AG04450 (cell line): ENCODE data around the gene SEMA5B. TPM values are rescaled to one million over a fixed set of nuclear protein-coding genes. Genes with fewer than 3 reads are reported as not detected.

Source experiments
- CTCF ChIA-PET: fragments of 300-600, 350-600 bp; formaldehyde crosslinking; extraction: SDS; loops from one replicate; lab custom pipeline; 2022; ENCODE audit warnings: antibody characterized with exemption, inconsistent platforms; lab: Charles Lee
- POLR2A ChIA-PET: fragments of 350-600 bp; formaldehyde crosslinking; extraction: SDS; loops from one replicate; lab custom pipeline; 2021; ENCODE audit warnings: antibody characterized with exemption, inconsistent platforms; lab: Yijun Ruan, JAX
- DNase-seq: peaks from one replicate; pipeline ENCODE4 v3.0.0-alpha.2; 2011; ENCODE audit warnings: low read depth, low spot score
- H3K27ac ChIP-seq: one replicate; pipeline ENCODE4 v1.5.1; 2012; ENCODE audit warnings: low read depth, low read length, control low read depth
- H3K27me3 ChIP-seq: one replicate; pipeline ENCODE4 v1.6.0; 2012; ENCODE audit warnings: low read length; ENCODE audit not compliant: control insufficient read depth, insufficient read depth
- H3K4me3 ChIP-seq: 2 replicates; pipeline ENCODE4 v1.5.1; 2011; ENCODE audit warnings: mild to moderate bottlenecking, low read depth, low read length, control low read depth
- H3K9me3 ChIP-seq: 2 replicates; pipeline ENCODE4 v1.5.1; 2012; ENCODE audit warnings: low read length; ENCODE audit not compliant: control insufficient read depth, insufficient read depth
- polyA plus RNA-seq: library from polyadenylated mRNA; depleted of rRNA; stranded (reverse); fragments of >200 nt; gene quantifications from 2 replicates; pipeline ENCODE4 v1.2.3, GENCODE V29; 2011
- TF ChIP-seq, protein P1 (sequence below): IDR thresholded peaks from 2 replicates; pipeline ENCODE4 v1.5.1; 2011; ENCODE audit warnings: low read depth, low read length, control low read depth, inconsistent platforms

The SEMA5B gene
- polyA plus RNA-seq, 1 experiment: not detected

DNA sequence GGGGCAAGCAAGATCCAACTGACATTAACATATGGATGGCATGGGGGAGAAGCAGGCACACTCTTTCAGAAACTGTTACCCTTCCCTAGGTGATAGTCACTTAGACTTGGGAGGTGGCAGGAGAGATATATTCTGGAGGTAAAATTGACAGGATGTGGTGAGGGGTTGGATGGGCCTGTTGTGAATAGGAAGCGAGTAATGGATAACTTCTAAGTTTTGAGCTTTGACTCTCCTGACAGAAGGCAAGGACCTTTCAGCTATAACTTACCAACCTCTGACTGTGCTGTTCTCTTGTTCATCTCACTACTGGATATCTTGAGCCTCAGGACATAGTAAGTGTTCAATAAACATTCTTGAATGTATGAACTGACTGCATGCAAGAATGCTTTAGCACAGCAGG lies 37.4 kb upstream of the SEMA5B start:
- no peak overlapping the region for H3K4me3 ChIP-seq
- no peak for DNase-seq
- no peaks in the 10 kb centered on the region; the same call in 1 of the 2 replicates for H3K9me3 ChIP-seq
- H3K27me3 ChIP-seq: peaks cover 9% of the 10 kb centered on the region
- ChIA-PET CTCF (no interaction called here), POLR2A (no interaction called here)
- no peak overlapping the region for H3K27ac ChIP-seq
- TF ChIP-seq, protein P1, sequence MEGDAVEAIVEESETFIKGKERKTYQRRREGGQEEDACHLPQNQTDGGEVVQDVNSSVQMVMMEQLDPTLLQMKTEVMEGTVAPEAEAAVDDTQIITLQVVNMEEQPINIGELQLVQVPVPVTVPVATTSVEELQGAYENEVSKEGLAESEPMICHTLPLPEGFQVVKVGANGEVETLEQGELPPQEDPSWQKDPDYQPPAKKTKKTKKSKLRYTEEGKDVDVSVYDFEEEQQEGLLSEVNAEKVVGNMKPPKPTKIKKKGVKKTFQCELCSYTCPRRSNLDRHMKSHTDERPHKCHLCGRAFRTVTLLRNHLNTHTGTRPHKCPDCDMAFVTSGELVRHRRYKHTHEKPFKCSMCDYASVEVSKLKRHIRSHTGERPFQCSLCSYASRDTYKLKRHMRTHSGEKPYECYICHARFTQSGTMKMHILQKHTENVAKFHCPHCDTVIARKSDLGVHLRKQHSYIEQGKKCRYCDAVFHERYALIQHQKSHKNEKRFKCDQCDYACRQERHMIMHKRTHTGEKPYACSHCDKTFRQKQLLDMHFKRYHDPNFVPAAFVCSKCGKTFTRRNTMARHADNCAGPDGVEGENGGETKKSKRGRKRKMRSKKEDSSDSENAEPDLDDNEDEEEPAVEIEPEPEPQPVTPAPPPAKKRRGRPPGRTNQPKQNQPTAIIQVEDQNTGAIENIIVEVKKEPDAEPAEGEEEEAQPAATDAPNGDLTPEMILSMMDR: no peak

DNA sequence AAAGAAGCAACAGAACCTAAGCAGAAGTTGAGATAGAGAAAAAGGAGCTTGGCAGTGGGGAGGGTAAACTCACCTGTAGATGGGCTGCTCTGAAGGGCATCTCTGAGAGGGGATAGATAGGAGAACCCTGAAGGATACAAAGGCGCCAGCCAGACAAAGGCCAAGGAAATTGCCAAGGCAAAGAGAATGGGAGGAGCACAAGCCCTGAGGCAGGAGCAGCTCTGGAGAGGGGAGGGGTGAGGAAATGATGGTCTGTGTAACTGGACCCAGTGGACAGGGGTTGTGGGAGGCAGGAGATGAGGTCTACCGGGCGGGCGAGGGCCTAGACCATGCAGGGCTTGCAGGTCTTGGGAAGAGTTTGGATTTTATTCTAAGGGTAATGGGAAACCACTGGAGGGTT lies 36.9 kb upstream of the SEMA5B start:
- TF ChIP-seq, protein P1: no peak
- peaks cover 9% of the 10 kb centered on the region for H3K27me3 ChIP-seq
- no peak overlapping the region for H3K4me3 ChIP-seq
- POLR2A ChIA-PET: no interaction called here
- CTCF ChIA-PET: no interaction called here
- DNase-seq: no peak
- H3K9me3 ChIP-seq: no peaks in the 10 kb centered on the region; the same call in 1 of the 2 replicates
- no peak overlapping the region for H3K27ac ChIP-seq

DNA sequence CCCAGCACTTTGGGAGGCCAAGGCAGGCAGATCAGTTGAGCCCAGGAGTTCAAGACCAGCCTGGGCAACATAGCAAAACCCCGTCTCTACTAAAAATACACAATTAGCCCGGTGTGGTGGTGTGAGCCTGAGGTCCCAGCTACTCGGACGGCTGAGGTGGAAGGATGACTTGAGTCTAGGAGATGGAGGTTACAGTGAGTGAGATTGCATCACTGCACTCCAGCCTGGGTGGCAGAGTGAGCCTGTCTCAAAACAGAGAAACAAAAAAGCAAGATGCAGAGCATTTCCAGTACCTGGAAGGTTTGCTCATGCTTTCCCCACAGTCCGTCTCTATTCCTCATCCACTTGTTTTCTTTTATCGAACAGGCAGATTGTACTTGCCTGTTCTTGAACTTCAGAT lies 35.5 kb upstream of the SEMA5B start:
- TF ChIP-seq, protein P1: no peak
- no peak overlapping the region for H3K27ac ChIP-seq
- H3K9me3 ChIP-seq: no peaks in the 10 kb centered on the region; the same call in 1 of the 2 replicates
- POLR2A ChIA-PET: no interaction called here
- H3K4me3 ChIP-seq: no peak overlapping the region
- no peak for DNase-seq
- CTCF ChIA-PET: interaction anchor here (0.9 kb wide), 1 partner anchor 36 kb away, joined by 8 read pairs; the partner anchor contains the start of gene SEMA5B
- peaks cover 11% of the 10 kb centered on the region for H3K27me3 ChIP-seq

DNA sequence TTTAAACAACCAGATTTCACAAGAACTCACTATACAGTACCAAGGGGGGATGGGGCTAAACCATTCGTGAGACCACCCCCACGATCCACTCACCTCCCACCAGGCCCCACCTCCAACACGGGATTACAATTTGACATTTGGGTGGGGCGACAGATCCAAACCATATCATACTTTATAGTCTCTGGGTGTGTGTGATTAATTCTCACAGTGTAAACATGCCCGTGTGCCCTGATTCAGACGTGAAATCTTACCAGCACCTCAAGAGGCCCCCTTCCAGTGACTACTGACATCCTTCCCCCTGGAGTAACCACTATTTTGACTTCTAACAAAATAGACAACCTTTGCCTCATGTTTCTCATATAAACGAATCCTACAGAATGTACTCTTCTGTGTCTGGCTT lies 34.3 kb upstream of the SEMA5B start:
- H3K4me3 ChIP-seq: no peak overlapping the region
- TF ChIP-seq, protein P1: no peak
- H3K9me3 ChIP-seq: no peaks in the 10 kb centered on the region; the same call in 1 of the 2 replicates
- ChIA-PET POLR2A (no interaction called here), CTCF (no interaction called here)
- no peak for DNase-seq
- peaks cover 11% of the 10 kb centered on the region for H3K27me3 ChIP-seq
- no peak overlapping the region for H3K27ac ChIP-seq

DNA sequence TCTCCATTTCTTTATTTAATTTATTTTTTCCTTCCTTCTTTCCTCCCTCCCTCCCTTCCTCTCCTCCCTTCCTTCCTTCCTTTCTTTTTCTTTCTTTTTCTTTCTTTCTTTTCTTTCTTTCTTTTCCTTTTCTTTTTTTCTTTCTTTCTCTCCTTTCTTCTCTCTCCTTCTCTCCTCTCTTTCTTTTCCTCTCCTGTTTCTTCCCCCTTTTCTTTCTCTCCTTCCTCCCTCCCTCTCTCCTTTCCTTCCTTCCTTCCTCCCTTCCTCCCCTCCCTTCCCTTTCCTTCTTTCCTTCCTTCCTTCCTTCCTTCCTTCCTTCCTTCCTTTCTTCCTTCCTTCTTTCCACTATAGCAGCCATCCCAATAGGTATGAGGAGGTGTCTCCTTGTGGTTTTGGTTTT lies 32.5 kb upstream of the SEMA5B start:
- no peak for DNase-seq
- ChIA-PET POLR2A (no interaction called here), CTCF (no interaction called here)
- H3K4me3 ChIP-seq: no peak overlapping the region
- TF ChIP-seq, protein P1: no peak
- no peak overlapping the region for H3K27ac ChIP-seq
- no peaks in the 10 kb centered on the region; the same call in 1 of the 2 replicates for H3K9me3 ChIP-seq
- H3K27me3 ChIP-seq: peaks cover 19% of the 10 kb centered on the region
